GM18870 (cell line): ENCODE data around the gene CDH23.

Experiments used
- ATAC-seq: cut with Tn5 transposase; IDR thresholded peaks from one replicate; pipeline ENCODE4 v1.9.1; 2021; ENCODE audit warnings: moderate library complexity; ENCODE audit not compliant: unreplicated experiment

CDH23 gene

DNA sequence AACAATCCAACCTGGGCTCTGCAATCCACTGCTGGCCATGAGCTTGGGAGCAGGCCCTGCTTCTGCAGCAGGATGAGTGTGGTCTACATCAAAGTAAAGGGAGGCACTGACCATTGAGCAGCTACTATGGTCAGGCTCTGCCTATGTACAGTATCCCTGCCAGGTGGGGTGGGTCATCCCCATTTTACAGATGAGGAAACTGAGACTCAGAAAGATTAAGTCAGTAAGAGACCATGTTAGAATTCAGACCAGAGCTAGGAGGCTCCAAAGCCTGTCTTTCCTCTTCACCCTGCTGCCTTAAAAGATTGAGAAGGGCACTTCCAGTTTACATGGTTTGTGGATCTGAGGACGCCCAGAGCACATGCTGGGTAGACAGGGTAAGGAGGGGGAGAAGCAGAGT is 27.1 kb upstream of the CDH23 start:
- ATAC-seq = no peak

DNA sequence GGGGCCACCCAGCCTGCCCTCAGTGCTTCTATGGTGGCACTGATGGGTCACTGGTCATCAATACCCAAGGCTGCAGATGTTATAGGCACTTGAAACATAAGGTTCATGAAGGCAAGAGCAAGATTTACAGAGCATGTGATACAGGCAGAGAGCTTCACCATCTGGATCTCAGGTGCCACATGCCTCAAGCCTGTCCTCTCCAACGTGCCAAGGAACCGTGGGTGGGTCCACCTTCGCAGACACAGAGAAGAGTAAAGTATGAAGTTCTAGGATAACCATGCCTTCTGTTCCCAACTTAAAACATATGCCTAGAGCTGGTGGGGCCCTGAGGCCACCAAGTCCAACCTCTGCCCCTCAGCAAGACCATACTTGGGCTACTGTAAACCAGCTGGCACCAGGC is 26.7 kb upstream of the CDH23 start:
- no peak for ATAC-seq

DNA sequence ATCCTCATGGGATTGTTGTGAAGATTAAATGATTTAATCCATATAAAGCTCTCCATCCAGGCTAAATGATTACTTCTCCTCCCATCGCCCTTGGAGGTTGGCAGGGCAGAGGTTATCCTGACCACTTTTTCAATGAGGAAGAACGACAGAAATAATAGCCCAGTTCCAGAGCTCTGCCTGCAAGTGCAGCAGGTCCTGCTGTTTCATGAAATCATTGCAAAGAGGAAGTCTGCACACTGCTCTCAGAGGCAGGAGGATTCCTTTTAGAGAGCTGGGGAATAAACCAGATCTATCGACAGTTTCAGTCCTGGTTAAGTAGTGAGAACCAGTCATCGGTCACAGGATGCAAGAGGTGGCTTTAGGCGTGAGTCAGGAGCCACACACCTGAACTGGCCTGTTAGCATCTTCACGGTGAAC is 25.0 kb upstream of the CDH23 start:
- no peak for ATAC-seq

GRCh38 chr10:71372882-71373495 is 23.7 kb upstream of the CDH23 start:
- peak; percentile 37 for ATAC-seq

- ATAC-seq = no peak
Observed at GRCh38 chr10:71374481-71375233, 22.1 kb upstream of the CDH23 start.

- no peak for ATAC-seq
Observed at GRCh38 chr10:71375952-71376351, 20.8 kb upstream of the CDH23 start.

DNA sequence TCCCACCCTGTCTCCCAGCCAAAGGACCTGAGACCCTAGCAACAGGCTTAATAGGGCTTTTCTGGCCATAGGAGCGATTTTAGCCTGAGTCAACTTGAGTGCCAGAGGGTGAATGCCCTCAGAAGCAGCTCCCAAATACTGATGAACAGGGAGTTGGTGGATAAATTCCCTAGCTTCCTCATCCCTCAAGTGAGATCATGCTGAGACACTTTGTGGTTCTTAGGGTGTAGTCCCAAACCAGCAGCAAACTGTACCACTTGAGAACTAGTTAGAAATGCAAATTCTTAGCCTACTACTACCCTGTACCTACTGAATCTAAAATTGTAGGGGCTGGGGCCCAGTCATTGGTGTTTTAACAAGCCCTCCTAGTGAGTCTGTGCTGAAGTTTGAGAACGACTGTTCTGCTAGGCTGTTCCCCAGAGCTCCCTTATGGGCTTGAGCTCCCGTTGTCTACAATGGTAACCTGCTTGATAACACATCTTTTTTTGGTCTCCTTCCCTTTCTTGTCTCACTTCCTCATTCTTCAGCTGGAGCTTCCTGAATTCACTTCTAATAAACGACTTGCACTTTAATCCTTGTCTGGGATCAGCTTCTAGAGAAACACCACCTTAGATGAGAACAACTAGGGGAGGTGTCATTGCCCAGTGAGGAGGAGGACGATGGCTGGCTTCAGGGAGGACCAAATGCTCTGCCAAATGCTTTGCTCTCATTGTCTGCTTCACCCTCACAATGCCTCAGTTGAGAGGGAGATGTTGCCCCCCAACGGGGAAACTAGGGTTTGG is 18.2 kb upstream of the CDH23 start:
- no peak for ATAC-seq

DNA sequence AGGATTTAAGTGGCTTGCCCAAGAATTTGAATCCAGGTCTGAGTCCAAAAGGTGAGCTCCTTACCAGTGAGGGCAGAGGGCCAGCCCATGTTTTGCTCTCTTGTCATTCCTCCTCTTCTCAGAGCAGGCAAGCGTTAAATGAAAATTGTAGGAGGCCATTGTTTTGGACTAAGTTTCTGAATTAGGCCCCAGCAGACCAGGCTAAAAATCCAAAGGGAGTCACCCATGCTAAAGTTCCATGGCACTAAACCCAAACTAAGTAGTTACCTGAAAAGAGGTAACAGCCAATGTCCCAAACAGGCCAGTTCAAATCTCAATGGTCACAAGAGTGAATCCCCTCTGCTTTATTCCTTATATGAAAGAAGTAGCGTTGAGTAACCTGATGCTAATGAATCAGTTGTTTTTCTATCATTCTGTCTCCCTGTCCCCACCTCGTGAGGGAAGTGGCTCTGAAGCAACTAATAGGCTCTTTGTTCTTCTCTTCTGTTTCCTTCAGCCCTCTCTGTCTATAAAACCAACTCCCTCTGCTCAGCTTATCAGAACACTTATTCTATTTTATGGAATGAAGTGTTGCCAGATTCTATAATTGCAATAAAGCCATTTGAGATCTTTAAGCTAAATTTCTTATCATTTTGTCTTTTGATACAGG is 17.5 kb upstream of the CDH23 start:
- ATAC-seq = no peak

GRCh38 chr10:71380841-71381240 is 15.9 kb upstream of the CDH23 start:
- no peak for ATAC-seq

GRCh38 chr10:71381611-71382010 is 15.1 kb upstream of the CDH23 start:
- ATAC-seq = no peak

- no peak for ATAC-seq
Observed at GRCh38 chr10:71382028-71382427, 14.7 kb upstream of the CDH23 start.

DNA sequence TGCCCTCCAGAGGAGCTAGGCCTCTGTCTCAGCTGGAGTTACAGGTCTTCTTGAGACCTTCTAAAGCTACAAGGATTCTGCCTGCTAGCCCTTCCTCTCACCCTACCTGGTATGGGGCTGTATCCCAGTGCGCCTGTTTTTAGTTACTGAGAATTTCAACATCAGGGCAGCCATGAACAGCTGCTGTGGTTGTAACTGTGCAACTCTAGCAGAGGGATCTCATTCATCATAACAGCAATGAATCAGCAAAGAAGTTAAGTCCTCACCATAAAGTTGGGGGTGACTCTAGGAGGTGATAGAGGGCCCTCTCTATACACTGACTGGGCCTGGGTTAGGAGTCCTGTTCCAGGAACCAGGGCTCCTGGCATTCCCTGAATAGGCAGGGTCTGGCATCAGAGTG is 14.0 kb upstream of the CDH23 start:
- ATAC-seq = no peak

DNA sequence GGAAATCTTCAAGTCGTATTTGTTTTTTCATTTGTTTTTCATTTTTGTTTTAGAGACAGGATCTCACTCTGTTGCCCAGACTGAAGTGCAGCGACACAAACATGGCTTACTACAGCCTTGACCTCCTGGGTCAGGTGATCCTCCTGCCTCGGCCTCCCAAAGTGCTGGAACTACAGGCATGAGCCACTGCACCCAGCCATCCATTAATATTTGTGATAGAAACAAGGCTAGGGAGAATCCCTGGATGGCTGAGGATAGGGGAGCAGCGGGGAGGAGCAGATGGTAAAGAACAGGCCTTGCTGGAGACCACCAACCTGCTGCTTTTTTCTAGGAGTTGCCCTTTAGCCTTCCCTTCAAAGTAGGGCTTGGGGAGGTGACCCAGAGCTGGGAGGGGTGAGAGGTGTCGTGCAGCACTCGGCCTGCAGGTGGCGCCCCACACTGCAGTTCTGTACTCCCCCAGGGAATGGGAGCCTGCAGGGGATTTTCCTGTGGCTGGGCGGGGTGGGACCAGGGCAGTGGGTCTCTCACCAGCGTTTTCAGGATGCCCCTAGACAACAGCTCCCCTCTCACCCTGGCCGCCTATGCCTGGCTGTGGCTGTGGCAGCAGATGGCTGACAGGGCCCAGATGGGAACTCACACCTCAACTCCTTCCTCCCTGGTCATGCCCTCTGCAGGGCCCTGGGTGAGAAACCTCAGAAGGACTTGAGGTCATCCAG is 12.6 kb upstream of the CDH23 start:
- ATAC-seq = no peak

GRCh38 chr10:71388171-71388570 is 8.5 kb upstream of the CDH23 start:
- no peak for ATAC-seq

GRCh38 chr10:71388583-71389310 is 8.0 kb upstream of the CDH23 start:
- ATAC-seq = no peak

DNA sequence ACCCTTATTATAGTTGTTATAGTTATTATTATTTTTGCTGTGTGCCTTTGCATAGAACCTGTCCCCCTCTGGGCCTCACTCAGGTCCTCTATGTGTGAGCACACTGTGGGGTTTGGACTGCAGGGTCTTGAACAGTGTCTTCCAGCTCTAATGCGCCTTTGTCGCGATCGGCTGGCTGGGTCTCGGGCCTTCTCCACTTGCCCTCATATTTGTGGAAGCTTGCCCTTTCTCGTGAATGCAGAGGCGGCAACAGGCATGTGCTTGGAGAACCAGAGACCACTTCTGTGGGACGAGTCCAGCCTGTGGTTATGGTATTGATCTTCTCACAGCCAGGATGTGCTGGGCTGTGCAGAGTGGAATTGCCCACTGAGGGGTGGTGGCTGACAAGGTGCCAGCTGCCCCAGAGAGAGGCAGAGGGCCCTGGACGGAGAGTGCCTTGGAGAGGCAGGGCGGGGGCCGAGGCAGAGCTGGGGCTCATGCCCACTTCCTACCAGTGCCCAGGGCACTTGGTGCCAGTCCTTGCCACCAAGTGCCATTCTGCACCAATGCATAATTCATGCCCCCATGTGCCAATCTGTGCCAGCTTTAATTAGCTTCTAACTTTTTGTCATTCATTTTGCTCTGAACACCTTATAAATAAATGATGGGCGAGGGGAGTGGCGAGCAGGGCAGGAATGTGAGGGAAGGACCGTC is 6.8 kb upstream of the CDH23 start:
- ATAC-seq = no peak

DNA sequence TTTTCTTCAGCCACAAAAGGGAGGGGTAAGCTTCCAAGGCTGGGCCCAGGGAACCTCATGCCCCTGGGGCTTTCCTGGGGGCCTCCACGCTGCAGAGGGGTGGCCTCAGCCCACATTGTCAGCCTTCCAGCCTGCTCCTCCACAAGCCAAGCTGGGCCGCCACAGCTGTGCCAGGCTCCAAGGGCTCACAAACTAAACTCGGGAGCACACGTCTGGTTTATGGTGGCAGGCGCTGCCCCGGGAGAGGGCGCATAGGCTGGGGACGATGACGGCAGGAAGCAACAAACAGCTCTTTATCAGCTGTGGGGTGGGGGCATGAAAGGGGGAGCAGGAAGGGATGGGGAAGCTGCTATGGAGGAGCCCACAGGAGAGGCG is 6.3 kb upstream of the CDH23 start:
- no peak for ATAC-seq

DNA sequence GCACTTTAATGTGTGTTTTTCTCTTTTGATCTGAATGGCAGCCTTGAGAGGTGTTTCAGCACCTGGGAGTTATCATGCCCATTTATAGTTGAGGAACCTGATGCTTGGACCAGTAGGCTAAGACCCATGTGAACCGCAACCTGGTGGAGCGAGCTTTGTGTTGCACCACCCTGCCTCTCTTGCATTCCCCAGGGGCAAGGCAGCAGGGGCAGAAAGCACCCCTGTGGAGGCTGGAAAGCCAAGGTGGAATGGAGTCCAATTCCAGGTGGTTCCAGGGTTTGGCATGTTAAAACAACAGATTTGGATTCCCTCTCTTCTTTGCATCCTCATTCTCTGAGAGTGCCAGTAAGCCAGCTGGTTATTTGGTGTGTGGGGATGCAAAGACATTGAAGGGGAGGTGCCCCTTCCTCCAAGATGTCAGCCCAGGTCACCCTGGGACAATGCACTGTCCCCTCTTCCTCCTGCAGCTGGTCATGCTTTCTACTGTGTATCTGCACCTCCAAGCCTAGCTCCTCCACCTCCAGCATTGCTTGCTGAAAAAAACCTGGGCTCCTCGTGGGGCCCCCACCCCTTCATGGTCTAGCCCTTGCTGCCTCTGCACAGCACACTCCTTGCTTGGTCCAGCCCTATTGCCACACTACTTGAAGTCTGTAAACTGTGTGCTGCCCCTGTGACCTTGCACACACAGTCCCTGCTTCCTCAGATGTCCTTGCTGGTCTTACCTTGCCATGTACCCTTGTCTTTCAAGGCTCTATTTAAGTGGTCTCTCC is 5.6 kb upstream of the CDH23 start:
- no peak for ATAC-seq

DNA sequence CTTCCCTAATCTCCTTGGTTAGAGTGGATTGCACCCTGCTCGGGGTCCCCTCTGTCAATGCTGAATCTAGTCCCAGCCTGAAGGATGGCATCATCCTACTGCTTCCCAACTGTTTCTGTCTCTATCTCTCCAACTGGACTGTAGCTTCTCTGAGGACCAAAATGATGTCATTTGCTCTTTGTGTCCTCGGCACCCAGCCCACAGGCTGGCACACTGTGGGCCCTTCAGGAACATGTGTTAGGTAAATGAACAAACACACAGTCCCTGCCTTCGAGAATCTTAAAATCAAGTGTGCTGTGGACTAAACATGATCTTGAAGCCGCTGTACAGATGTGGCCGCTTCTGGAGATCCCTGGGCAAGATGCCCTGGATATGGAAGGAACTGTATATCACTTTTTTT is 5.0 kb upstream of the CDH23 start:
- no peak for ATAC-seq
